ENCODE data around the gene RASD1. TPM values are rescaled to one million over a fixed set of nuclear protein-coding genes. Genes with fewer than 3 reads are reported as not detected.

Gene RASD1
- total RNA-seq, 1 donor from 2014 or later, result 1.0 TPM

- CTCF ChIA-PET, result no interaction called here
- H3K36me3 Mint-ChIP-seq (ENCODE audit: low read depth), result no peaks in the 10 kb centered on the region
- no peaks in the 10 kb centered on the region for H3K9me3 Mint-ChIP-seq
- DNase-seq (no peak), ATAC-seq (ENCODE audit: low read depth) (no peak)
- POLR2A ChIA-PET, result no interaction called here
- no peak overlapping the region for H3K27ac Mint-ChIP-seq
- intact Hi-C loops (cut with micrococcal nuclease), result no loop called here
- H3K4me1 Mint-ChIP-seq, result no peaks in the 10 kb centered on the region
- no peaks in the 10 kb centered on the region for H3K27me3 Mint-ChIP-seq
- TF ChIP-seq CTCF (IDR thresholded peaks at IDR 0.05), result no peak
- no peak overlapping the region for H3K4me3 Mint-ChIP-seq
Observed at GRCh38 chr17:17511881-17512858, 16.0 kb upstream of the RASD1 start.

DNA sequence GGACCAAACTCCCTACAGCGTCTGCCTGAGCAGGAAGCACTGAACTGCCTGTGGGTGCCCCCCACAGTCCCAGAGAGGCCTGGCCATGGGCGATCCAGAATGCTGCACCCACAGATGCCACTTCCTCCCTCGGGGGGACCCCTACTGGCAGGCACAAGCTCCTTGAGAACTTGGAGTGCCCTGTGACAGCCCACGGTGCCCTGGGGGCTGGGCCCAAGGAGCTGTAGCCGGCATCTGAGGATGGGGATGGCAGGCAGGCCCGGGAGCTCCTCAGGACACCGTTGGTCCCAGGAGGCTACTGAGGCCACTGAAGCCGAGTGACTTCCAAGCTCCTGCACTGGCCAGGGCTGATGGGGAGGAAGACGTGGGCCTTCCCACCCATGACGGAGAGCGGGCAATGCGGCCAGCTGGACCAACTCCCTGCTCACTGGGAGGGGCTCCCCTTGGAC is 15.1 kb upstream of the RASD1 start:
- H3K27me3 Mint-ChIP-seq, result no peaks in the 10 kb centered on the region
- no peak overlapping the region for H3K27ac Mint-ChIP-seq
- ChIA-PET POLR2A (no interaction called here), CTCF (no interaction called here)
- DNase-seq, result no peak
- no peaks in the 10 kb centered on the region for H3K9me3 Mint-ChIP-seq
- no peak for ATAC-seq (ENCODE audit: low read depth)
- H3K36me3 Mint-ChIP-seq (ENCODE audit: low read depth), result no peaks in the 10 kb centered on the region
- intact Hi-C loops (cut with micrococcal nuclease), result no loop called here
- H3K4me3 Mint-ChIP-seq, result no peak overlapping the region
- no peak for TF ChIP-seq CTCF (IDR thresholded peaks at IDR 0.05)
- no peaks in the 10 kb centered on the region for H3K4me1 Mint-ChIP-seq

- CTCF ChIA-PET, result no interaction called here
- no peak for TF ChIP-seq CTCF (IDR thresholded peaks at IDR 0.05)
- intact Hi-C loops (cut with micrococcal nuclease), result no loop called here
- no peaks in the 10 kb centered on the region for H3K9me3 Mint-ChIP-seq
- ATAC-seq (ENCODE audit: low read depth) (no peak), DNase-seq (no peak)
- H3K36me3 Mint-ChIP-seq (ENCODE audit: low read depth), result no peaks in the 10 kb centered on the region
- H3K27ac Mint-ChIP-seq, result no peak overlapping the region
- POLR2A ChIA-PET, result no interaction called here
- H3K4me1 Mint-ChIP-seq, result no peaks in the 10 kb centered on the region
- no peaks in the 10 kb centered on the region for H3K27me3 Mint-ChIP-seq
- H3K4me3 Mint-ChIP-seq, result no peak overlapping the region
Observed at GRCh38 chr17:17510456-17511292, 14.5 kb upstream of the RASD1 start.

- no peaks in the 10 kb centered on the region for H3K4me1 Mint-ChIP-seq
- no peaks in the 10 kb centered on the region for H3K36me3 Mint-ChIP-seq (ENCODE audit: low read depth)
- H3K4me3 Mint-ChIP-seq, result no peak overlapping the region
- DNase-seq (no peak), ATAC-seq (ENCODE audit: low read depth) (no peak)
- intact Hi-C loops (cut with micrococcal nuclease), result no loop called here
- POLR2A ChIA-PET, result no interaction called here
- H3K27me3 Mint-ChIP-seq, result no peaks in the 10 kb centered on the region
- CTCF ChIA-PET, result no interaction called here
- no peak for TF ChIP-seq CTCF (IDR thresholded peaks at IDR 0.05)
- H3K27ac Mint-ChIP-seq, result no peak overlapping the region
- H3K9me3 Mint-ChIP-seq, result no peaks in the 10 kb centered on the region
Observed at GRCh38 chr17:17509601-17510425, 13.6 kb upstream of the RASD1 start.

Data from activated B cell treated with CpG ODN at 0.5 μM for 24 hours (primary cell).